Mucosa of descending colon (tissue), 3 donors: ENCODE results near the gene TFB2M. TPM values are rescaled to one million over a fixed set of nuclear protein-coding genes. Genes with fewer than 3 reads are reported as not detected.

Experiments used
- ATAC-seq: fragments of 200-7000 bp; cut with Tn5 transposase; one replicate; pipeline ENCODE4 v1.9.1; 2020; ENCODE audit warnings: mild to moderate bottlenecking, moderate library complexity
- DNase-seq, 3 donors: peaks; one replicate each; pipeline ENCODE4 v3.0.0-alpha.2; 2020
- H3K36me3 ChIP-seq: fragments of 200-600 bp; one replicate; pipeline ENCODE4 v1.8.0; 2021; ENCODE audit warnings: low read depth, mild to moderate bottlenecking
- H3K4me1 ChIP-seq: fragments of 200-600 bp; one replicate; pipeline ENCODE4 v1.8.0; 2021; ENCODE audit warnings: low read depth, mild to moderate bottlenecking
- H3K4me3 ChIP-seq: fragments of 200-600 bp; one replicate; pipeline ENCODE4 v1.8.0; 2021; ENCODE audit warnings: mild to moderate bottlenecking
- H3K9me3 ChIP-seq: fragments of 200-600 bp; one replicate; pipeline ENCODE4 v1.8.0; 2021; ENCODE audit warnings: mild to moderate bottlenecking
- CTCF ChIP-seq: fragments of 200-600 bp; IDR thresholded peaks from one replicate; pipeline ENCODE4 v1.8.0; 2022; ENCODE audit warnings: antibody characterized with exemption, mild to moderate bottlenecking
- intact Hi-C, 2 donors: fragments of 100-400 bp; cut with DNase I in 1 of 2; cut with micrococcal nuclease in 1 of 2; formaldehyde crosslinking; loops; one replicate each; pipeline versions ENCODE4 v1.11.0 to v1.11.1; 2022; cut with DNase I, micrococcal nuclease
- total RNA-seq, 3 donors: library from RNA; stranded (reverse); fragmentation: NEBNext Ultra II Directional in 2 of 3; extraction: Animal tissue kit (Norgen Biotek cat#: 25700) in 2 of 3; gene quantifications; one replicate each; pipeline versions ENCODE4 v1.2.1 to v1.2.4, GENCODE V29; 2021 to 2023
- donor health status: DM: no; HTN: no; CAD: no; lungs with moderate emphysema.
- donor health status: DM: no; HTN: no; CAD: no.
- donor health status: DM: no; HTN: yes; CAD: no.

Gene TFB2M
- total RNA-seq, 3 donors from 2014 or later = 10.3 to 12.9 (median 10.5) TPM

- TF ChIP-seq CTCF = no peak
- H3K4me3 ChIP-seq = no peak overlapping the region
- intact Hi-C loops = no loop called here
- no peak for DNase-seq
- peaks cover 8% of the 10 kb centered on the region for H3K9me3 ChIP-seq
- no peak for ATAC-seq
- H3K4me1 ChIP-seq = no peaks in the 10 kb centered on the region
- no peaks in the 10 kb centered on the region for H3K36me3 ChIP-seq
These were observed 39.7 kb downstream of the TFB2M start for GRCh38 chr1:246526380-246526779.

- ATAC-seq (no peak), DNase-seq (no peak)
- TF ChIP-seq CTCF = no peak
- H3K4me3 ChIP-seq = no peak overlapping the region
- H3K4me1 ChIP-seq = no peaks in the 10 kb centered on the region
- peaks cover 28% of the 10 kb centered on the region for H3K9me3 ChIP-seq
- no peaks in the 10 kb centered on the region for H3K36me3 ChIP-seq
- intact Hi-C loops = no loop called here
These were observed 46.5 kb downstream of the TFB2M start for GRCh38 chr1:246519514-246519913.

GRCh38 chr1:246518456-246519205 lies 47.4 kb downstream of the TFB2M start:
- no peak overlapping the region for H3K4me3 ChIP-seq
- TF ChIP-seq CTCF = no peak
- DNase-seq (no peak), ATAC-seq (no peak)
- intact Hi-C loops = no loop called here
- no peaks in the 10 kb centered on the region for H3K4me1 ChIP-seq
- H3K36me3 ChIP-seq = no peaks in the 10 kb centered on the region
- H3K9me3 ChIP-seq = peaks cover 36% of the 10 kb centered on the region

GRCh38 chr1:246517391-246517790 lies 48.7 kb downstream of the TFB2M start:
- H3K4me1 ChIP-seq = no peaks in the 10 kb centered on the region
- no peaks in the 10 kb centered on the region for H3K36me3 ChIP-seq
- no peak for ATAC-seq
- no peak overlapping the region for H3K4me3 ChIP-seq
- intact Hi-C loops = no loop called here
- no peak for DNase-seq
- TF ChIP-seq CTCF = no peak
- H3K9me3 ChIP-seq = peaks cover 37% of the 10 kb centered on the region

GRCh38 chr1:246516126-246516525 lies 49.9 kb downstream of the TFB2M start:
- Histone ChIP-seq H3K9me3 (peaks cover 37% of the 10 kb centered on the region), H3K36me3 (no peaks in the 10 kb centered on the region), H3K4me1 (no peaks in the 10 kb centered on the region), H3K4me3 (no peak overlapping the region)
- TF ChIP-seq CTCF = no peak
- DNase-seq (no peak), ATAC-seq (no peak)
- intact Hi-C loops = no loop called here
